HCT116 (cell line): ENCODE measurements around the gene SLC18A2. TPM values are rescaled to one million over a fixed set of nuclear protein-coding genes. Genes with fewer than 3 reads are reported as not detected.

ENCODE experiments used
- ATAC-seq: fragments of 200-7000 bp; cut with Tn5 transposase; 2 replicates; pipeline ENCODE4 v1.9.1; 2020; ENCODE audit warnings: mild to moderate bottlenecking, moderate library complexity
- BruUV-seq: library from RNA; stranded (reverse); fragments of 400-500 nt; replicated peaks from 2 replicates; lab custom pipeline; 2021; lab: Mats Ljungman, UMichigan
- CTCF ChIA-PET: fragments of 300-600 bp; sonication (Branson Sonifier 250); formaldehyde crosslinking; loops from one replicate; lab custom pipeline; 2021; ENCODE audit warnings: antibody characterized with exemption; lab: Charles Lee
- POLR2A ChIA-PET: fragments of 300-600, 350-600 bp; sonication (Branson Sonifier 250); formaldehyde crosslinking; loops from one replicate; lab custom pipeline; 2021; ENCODE audit warnings: antibody characterized with exemption; lab: Charles Lee
- RAD21 ChIA-PET, 2 experiments: fragments of 300-600 bp; sonication (Branson Sonifier 250); formaldehyde crosslinking; loops; one replicate each; lab custom pipeline; 2023; ENCODE audit warnings: low total read pairs in 2 of 2; ENCODE audit not compliant: uncharacterized antibody in 2 of 2, unreplicated experiment in 2 of 2, low non-redundant PET in 1 of 2; lab: Charles Lee
- DNase-seq: peaks from one replicate; pipeline ENCODE4 v3.0.0-alpha.2; 2010; ENCODE audit warnings: low read depth, low spot score
- H2AFZ ChIP-seq: fragments of 200-600 bp; shearing (Covaris generic), sonication (generic); 2 replicates; pipeline ENCODE4 v1.6.1; 2017; ENCODE audit warnings: low read depth, mixed run types, mixed read lengths, antibody characterized with exemption, low read length; ENCODE audit not compliant: poor library complexity, severe bottlenecking
- H3K27ac ChIP-seq: 2 replicates; pipeline ENCODE4 v1.5.1; 2012; ENCODE audit warnings: low read depth, low read length
- H3K27me3 ChIP-seq: fragments of 200-600 bp; sonication (generic); 2 replicates; pipeline ENCODE4 v1.6.1; 2016; ENCODE audit warnings: mixed run types, low read length, mixed read lengths; ENCODE audit not compliant: insufficient read depth
- H3K36me3 ChIP-seq, 2 experiments: fragments of 200-500 bp in 1 of 2; fragments of 200-600 bp in 1 of 2; sonication (Bioruptor generic) in 1 of 2; sonication (generic) in 1 of 2; 2 replicates each; pipeline versions ENCODE4 v1.5.1 to v1.6.1; 2014 to 2016; ENCODE audit warnings: low read length in 2 of 2, inconsistent platforms in 1 of 2, mixed read lengths in 1 of 2, mixed run types in 1 of 2; ENCODE audit not compliant: insufficient read depth in 2 of 2, control insufficient read depth in 1 of 2
- H3K4me1 ChIP-seq, 2 experiments: fragments of 200-600 bp in 1 of 2; sonication (generic) in 1 of 2; 2 replicates each; pipeline versions ENCODE4 v1.5.1 to v1.6.1; 2012 to 2017; ENCODE audit warnings: low read length in 2 of 2, inconsistent platforms in 1 of 2, mild to moderate bottlenecking in 1 of 2, mixed read lengths in 1 of 2, mixed run types in 1 of 2, moderate library complexity in 1 of 2; ENCODE audit not compliant: insufficient read depth in 2 of 2, control insufficient read depth in 1 of 2
- H3K4me2 ChIP-seq: fragments of 200-600 bp; sonication (generic); 2 replicates; pipeline ENCODE4 v1.6.1; 2017; ENCODE audit warnings: mixed run types, low read length, mixed read lengths
- H3K4me3 ChIP-seq, 2 experiments: fragments of 200-600 bp in 1 of 2; sonication (generic) in 1 of 2; replicated peaks in 1 of 2; 2 replicates each; pipeline ENCODE4 v1.5.1; 2011 to 2016; ENCODE audit warnings: low read length in 2 of 2, control low read depth in 1 of 2, low read depth in 1 of 2, mild to moderate bottlenecking in 1 of 2, mixed read lengths in 1 of 2, mixed run types in 1 of 2
- H3K79me2 ChIP-seq: fragments of 200-600 bp; sonication (generic); 2 replicates; pipeline ENCODE4 v1.6.1; 2017; ENCODE audit warnings: mild to moderate bottlenecking, mixed run types, low read length, moderate library complexity, mixed read lengths; ENCODE audit not compliant: insufficient read depth
- H3K9ac ChIP-seq: fragments of 200-600 bp; sonication (generic); 2 replicates; pipeline ENCODE4 v1.6.1; 2016; ENCODE audit warnings: low read length, mixed read lengths
- H3K9me2 ChIP-seq: fragments of 200-600 bp; sonication (generic), shearing (Covaris generic); 2 replicates; pipeline ENCODE4 v1.6.1; 2017; ENCODE audit warnings: mixed run types, mild to moderate bottlenecking, moderate library complexity; ENCODE audit not compliant: insufficient read depth
- H3K9me3 ChIP-seq, 2 experiments: fragments of 200-500 bp in 1 of 2; fragments of 200-600 bp in 1 of 2; sonication (Bioruptor generic) in 1 of 2; sonication (generic) in 1 of 2; 2 replicates each; pipeline ENCODE4 v1.6.1; 2014 to 2017; ENCODE audit warnings: low read length in 2 of 2, mixed read lengths in 2 of 2, inconsistent platforms in 1 of 2, low read depth in 1 of 2, mild to moderate bottlenecking in 1 of 2, mixed run types in 1 of 2, moderate library complexity in 1 of 2; ENCODE audit not compliant: control insufficient read depth in 1 of 2, insufficient read depth in 1 of 2
- H4K20me1 ChIP-seq: fragments of 200-600 bp; sonication (generic), shearing (Covaris generic); 2 replicates; pipeline ENCODE4 v1.6.1; 2017; ENCODE audit warnings: mixed run types, mild to moderate bottlenecking, moderate library complexity; ENCODE audit not compliant: insufficient read depth
- CEBPB ChIP-seq: IDR thresholded peaks from 2 replicates; pipeline ENCODE4 v1.6.1; 2012; ENCODE audit warnings: low read depth
- CTCF ChIP-seq, 3 experiments: fragments of 200-600 bp in 1 of 3; sonication (generic) in 1 of 3; IDR thresholded peaks in 2 of 3; conservative IDR thresholded peaks in 1 of 3; 2 replicates each; pipeline ENCODE4 v1.5.1; 2012 to 2017; ENCODE audit warnings: low read depth in 2 of 3, low read length in 2 of 3, antibody characterized with exemption in 1 of 3, borderline replicate concordance in 1 of 3, control low read depth in 1 of 3, mild to moderate bottlenecking in 1 of 3, mixed read lengths in 1 of 3, mixed run types in 1 of 3, moderate library complexity in 1 of 3; ENCODE audit not compliant: insufficient read depth in 1 of 3
- EGR1 ChIP-seq: IDR thresholded peaks from 2 replicates; pipeline ENCODE4 v1.6.1; 2012; ENCODE audit warnings: low read depth
- JUND ChIP-seq: IDR thresholded peaks from 2 replicates; pipeline ENCODE4 v1.6.1; 2012
- POLR2A ChIP-seq: IDR thresholded peaks from 2 replicates; pipeline ENCODE4 v1.7.0; 2011; ENCODE audit warnings: borderline replicate concordance; ENCODE audit not compliant: insufficient read depth, insufficient read length; ENCODE audit errors: extremely low read depth
- REST ChIP-seq: IDR thresholded peaks from 2 replicates; pipeline ENCODE4 v1.6.1; 2012; ENCODE audit warnings: low read depth
- SRF ChIP-seq: IDR thresholded peaks from 2 replicates; pipeline ENCODE4 v1.6.1; 2012; ENCODE audit warnings: low read depth
- intact Hi-C: fragments of 100-400 bp; cut with micrococcal nuclease; formaldehyde crosslinking; loops from 2 replicates; pipeline ENCODE4 v1.10.0; 2022
- total RNA-seq: library from RNA; stranded (reverse); gene quantifications from one replicate; pipeline ENCODE4 v1.2.1, GENCODE V29; 2021; ENCODE audit not compliant: unreplicated experiment
- TF ChIP-seq, protein P1 (sequence below): IDR thresholded peaks from 2 replicates; pipeline ENCODE4 v1.6.1; 2011; ENCODE audit warnings: mild to moderate bottlenecking, low read length, moderate library complexity; ENCODE audit not compliant: insufficient replicate concordance; ENCODE audit errors: extremely low read depth

The SLC18A2 gene
- total RNA-seq, 1 experiment from 2014 or later, result not detected

DNA sequence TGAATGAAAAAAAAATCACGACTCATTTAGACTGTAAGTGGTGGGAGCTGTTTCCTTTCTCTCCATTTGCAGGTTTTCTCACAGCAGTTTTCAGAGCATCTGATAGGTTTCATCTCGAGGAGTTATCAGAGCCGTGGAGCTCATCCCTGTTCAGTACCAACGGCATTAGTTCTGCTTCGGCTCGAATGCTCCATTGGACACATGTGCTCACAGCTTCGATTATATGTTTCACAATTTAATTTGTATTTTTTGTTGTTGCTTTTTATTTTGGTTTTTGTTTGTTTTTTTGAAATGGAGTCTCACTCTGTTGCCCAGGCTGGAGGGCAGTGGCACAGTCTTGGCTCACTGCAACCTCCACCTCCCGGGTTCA lies 1.5 kb downstream of the SLC18A2 start:
- H3K4me3 ChIP-seq, result no peak overlapping the region
- no peaks in the 10 kb centered on the region for H3K4me1 ChIP-seq
- BruUV-seq, result no TSS peak
- H3K9ac ChIP-seq, result no peak overlapping the region
- no peak overlapping the region for H2AFZ ChIP-seq
- no peaks in the 10 kb centered on the region for H3K9me2 ChIP-seq
- 0 out of 2 replicates have a peak, but pooled peaks cover 8% of the 10 kb centered on the region for H3K27me3 ChIP-seq
- H3K27ac ChIP-seq, result no peak overlapping the region
- TF ChIP-seq POLR2A (no peak), SRF (no peak), JUND (no peak), EGR1 (no peak), REST (no peak), CEBPB (no peak), CTCF (IDR thresholded peaks at IDR 0.05 in 2 of 3, conservative IDR thresholded peaks at IDR 0.05 in 1 of 3; ENCODE audit: borderline replicate concordance in 1 of 3, insufficient read depth in 1 of 3, low read depth in 2 of 3, low read length in 2 of 3) (no peak)
- TF ChIP-seq, protein P1, sequence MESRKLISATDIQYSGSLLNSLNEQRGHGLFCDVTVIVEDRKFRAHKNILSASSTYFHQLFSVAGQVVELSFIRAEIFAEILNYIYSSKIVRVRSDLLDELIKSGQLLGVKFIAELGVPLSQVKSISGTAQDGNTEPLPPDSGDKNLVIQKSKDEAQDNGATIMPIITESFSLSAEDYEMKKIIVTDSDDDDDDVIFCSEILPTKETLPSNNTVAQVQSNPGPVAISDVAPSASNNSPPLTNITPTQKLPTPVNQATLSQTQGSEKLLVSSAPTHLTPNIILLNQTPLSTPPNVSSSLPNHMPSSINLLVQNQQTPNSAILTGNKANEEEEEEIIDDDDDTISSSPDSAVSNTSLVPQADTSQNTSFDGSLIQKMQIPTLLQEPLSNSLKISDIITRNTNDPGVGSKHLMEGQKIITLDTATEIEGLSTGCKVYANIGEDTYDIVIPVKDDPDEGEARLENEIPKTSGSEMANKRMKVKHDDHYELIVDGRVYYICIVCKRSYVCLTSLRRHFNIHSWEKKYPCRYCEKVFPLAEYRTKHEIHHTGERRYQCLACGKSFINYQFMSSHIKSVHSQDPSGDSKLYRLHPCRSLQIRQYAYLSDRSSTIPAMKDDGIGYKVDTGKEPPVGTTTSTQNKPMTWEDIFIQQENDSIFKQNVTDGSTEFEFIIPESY, result no peak
- DNase-seq (no peak), ATAC-seq (no peak)
- H3K4me2 ChIP-seq, result no peak overlapping the region
- ChIA-PET POLR2A (no interaction called here), RAD21 (no interaction called here), CTCF (interaction anchor here (1.4 to 1.9 kb wide), 2 partner anchors 16 to 200 kb away, joined by 4 to 6 read pairs; no protein-coding TSS in a partner anchor)
- no peaks in the 10 kb centered on the region for H3K36me3 ChIP-seq
- H3K79me2 ChIP-seq, result no peaks in the 10 kb centered on the region
- no peaks in the 10 kb centered on the region for H3K9me3 ChIP-seq
- intact Hi-C loops, result no loop called here
- H4K20me1 ChIP-seq, result no peaks in the 10 kb centered on the region
